ENCODE results near the gene DIP2B.
"Not testable (repeated sequence)": the region's sequence is repeated elsewhere in the genome, so short reads cannot be mapped to it uniquely, and the experiment has no call there.

The DIP2B gene

GRCh38 chr12:50679612-50680011 is 174.8 kb downstream of the DIP2B start:
- Histone ChIP-seq H2AFZ (ENCODE audit: low read depth, low read length) (no peak overlapping the region), H3K27ac (ENCODE audit: low read length) (no peak overlapping the region), H3K4me3 (ENCODE audit: low read length) (no peak overlapping the region), H3K9ac (ENCODE audit: low read length) (no peak overlapping the region), H3K79me2 (ENCODE audit: low read length) (no peaks in the 10 kb centered on the region), H4K20me1 (ENCODE audit: insufficient read depth, low read length) (no peaks in the 10 kb centered on the region), H3K4me1 (ENCODE audit: low read length) (no peaks in the 10 kb centered on the region), H3K9me3 (ENCODE audit: insufficient read depth, low read length) (no peaks in the 10 kb centered on the region), H3K36me3 (replicated peaks; ENCODE audit: low read depth, low read length) (peaks cover 6% of the 10 kb centered on the region), H3K4me2 (ENCODE audit: low read length) (no peak overlapping the region), H3K27me3 (ENCODE audit: low read depth, low read length) (no peaks in the 10 kb centered on the region)
- TF ChIP-seq, protein P1, sequence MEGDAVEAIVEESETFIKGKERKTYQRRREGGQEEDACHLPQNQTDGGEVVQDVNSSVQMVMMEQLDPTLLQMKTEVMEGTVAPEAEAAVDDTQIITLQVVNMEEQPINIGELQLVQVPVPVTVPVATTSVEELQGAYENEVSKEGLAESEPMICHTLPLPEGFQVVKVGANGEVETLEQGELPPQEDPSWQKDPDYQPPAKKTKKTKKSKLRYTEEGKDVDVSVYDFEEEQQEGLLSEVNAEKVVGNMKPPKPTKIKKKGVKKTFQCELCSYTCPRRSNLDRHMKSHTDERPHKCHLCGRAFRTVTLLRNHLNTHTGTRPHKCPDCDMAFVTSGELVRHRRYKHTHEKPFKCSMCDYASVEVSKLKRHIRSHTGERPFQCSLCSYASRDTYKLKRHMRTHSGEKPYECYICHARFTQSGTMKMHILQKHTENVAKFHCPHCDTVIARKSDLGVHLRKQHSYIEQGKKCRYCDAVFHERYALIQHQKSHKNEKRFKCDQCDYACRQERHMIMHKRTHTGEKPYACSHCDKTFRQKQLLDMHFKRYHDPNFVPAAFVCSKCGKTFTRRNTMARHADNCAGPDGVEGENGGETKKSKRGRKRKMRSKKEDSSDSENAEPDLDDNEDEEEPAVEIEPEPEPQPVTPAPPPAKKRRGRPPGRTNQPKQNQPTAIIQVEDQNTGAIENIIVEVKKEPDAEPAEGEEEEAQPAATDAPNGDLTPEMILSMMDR (IDR thresholded peaks at IDR 0.05; ENCODE audit: low read depth, low read length), result no peak
- TF ChIP-seq EZH2phosphoT487 (IDR thresholded peaks at IDR 0.05; ENCODE audit: low read depth), result no peak

DNA sequence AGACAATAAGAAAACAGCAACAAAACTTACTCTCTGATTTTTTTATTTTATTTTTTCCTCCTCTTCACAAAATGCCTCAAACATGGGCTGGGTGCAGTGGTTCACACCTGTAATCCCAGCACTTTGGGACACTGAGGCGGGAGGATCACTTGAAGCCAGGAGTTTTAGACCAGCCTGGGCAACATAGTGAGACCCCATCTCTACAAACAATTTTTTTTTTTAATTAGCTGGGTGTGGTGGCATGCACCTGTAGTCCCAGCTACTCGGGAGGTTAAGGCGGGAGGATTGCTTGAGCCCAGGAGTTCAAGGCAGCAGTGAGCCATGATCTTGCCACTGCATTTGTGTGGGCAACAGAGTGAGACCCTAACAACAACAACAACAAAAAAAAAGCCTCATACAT is 176.3 kb downstream of the DIP2B start:
- not testable (repeated sequence) for H3K9me3 ChIP-seq (ENCODE audit: insufficient read depth, low read length); H3K27me3 ChIP-seq (ENCODE audit: low read depth, low read length); H4K20me1 ChIP-seq (ENCODE audit: insufficient read depth, low read length); H2AFZ ChIP-seq (ENCODE audit: low read depth, low read length); H3K4me1 ChIP-seq (ENCODE audit: low read length); H3K4me3 ChIP-seq (ENCODE audit: low read length); H3K79me2 ChIP-seq (ENCODE audit: low read length); H3K36me3 ChIP-seq (replicated peaks; ENCODE audit: low read depth, low read length); H3K27ac ChIP-seq (ENCODE audit: low read length); H3K9ac ChIP-seq (ENCODE audit: low read length); H3K4me2 ChIP-seq (ENCODE audit: low read length)

DNA sequence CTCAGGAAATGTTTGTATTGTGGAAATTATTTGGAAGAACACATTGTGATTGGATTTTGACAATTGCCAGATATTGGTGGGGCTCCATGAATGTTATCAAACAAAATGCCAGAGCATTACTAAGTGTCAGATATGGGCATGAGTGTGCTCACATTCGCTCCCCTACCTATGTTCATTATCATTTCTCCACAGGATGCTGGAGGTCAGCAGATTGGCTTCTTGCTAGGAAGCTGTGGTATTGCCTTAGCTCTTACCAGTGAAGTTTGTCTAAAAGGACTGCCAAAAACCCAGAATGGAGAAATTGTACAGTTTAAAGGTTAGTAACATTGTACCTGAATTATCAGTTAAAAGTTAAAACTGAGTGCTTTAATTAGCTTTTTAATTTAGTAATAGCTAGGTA is 180.9 kb downstream of the DIP2B start:
- no peaks in the 10 kb centered on the region for H3K79me2 ChIP-seq (ENCODE audit: low read length)
- no peaks in the 10 kb centered on the region for H3K9me3 ChIP-seq (ENCODE audit: insufficient read depth, low read length)
- no peak overlapping the region for H3K4me3 ChIP-seq (ENCODE audit: low read length)
- H3K9ac ChIP-seq (ENCODE audit: low read length), result no peak overlapping the region
- H2AFZ ChIP-seq (ENCODE audit: low read depth, low read length), result no peak overlapping the region
- TF ChIP-seq, protein P1 (IDR thresholded peaks at IDR 0.05; ENCODE audit: low read depth, low read length), result no peak
- TF ChIP-seq EZH2phosphoT487 (IDR thresholded peaks at IDR 0.05; ENCODE audit: low read depth), result no peak
- no peaks in the 10 kb centered on the region for H3K4me1 ChIP-seq (ENCODE audit: low read length)
- H4K20me1 ChIP-seq (ENCODE audit: insufficient read depth, low read length), result no peaks in the 10 kb centered on the region
- H3K27me3 ChIP-seq (ENCODE audit: low read depth, low read length), result no peaks in the 10 kb centered on the region
- no peak overlapping the region for H3K4me2 ChIP-seq (ENCODE audit: low read length)
- H3K36me3 ChIP-seq (replicated peaks; ENCODE audit: low read depth, low read length), result no peaks in the 10 kb centered on the region
- H3K27ac ChIP-seq (ENCODE audit: low read length), result no peak overlapping the region

DNA sequence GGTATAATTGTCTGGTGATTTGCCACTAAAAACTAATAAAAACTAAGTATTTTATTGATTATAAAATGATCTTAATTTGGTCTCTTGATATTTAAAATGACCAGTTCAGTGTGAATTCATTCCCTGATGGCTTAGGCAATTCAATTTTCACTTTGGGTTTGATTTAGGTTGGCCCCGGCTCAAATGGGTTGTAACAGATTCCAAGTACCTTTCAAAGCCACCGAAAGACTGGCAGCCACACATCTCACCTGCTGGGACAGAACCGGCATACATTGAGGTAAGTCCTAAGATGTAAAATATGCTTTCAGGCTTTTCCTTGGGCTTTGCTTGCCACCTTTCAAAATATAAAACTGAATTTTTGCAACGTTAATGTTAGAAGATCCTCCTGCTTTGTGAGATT is 181.6 kb downstream of the DIP2B start:
- no peak overlapping the region for H3K4me2 ChIP-seq (ENCODE audit: low read length)
- H3K36me3 ChIP-seq (replicated peaks; ENCODE audit: low read depth, low read length), result no peaks in the 10 kb centered on the region
- no peaks in the 10 kb centered on the region for H3K4me1 ChIP-seq (ENCODE audit: low read length)
- H4K20me1 ChIP-seq (ENCODE audit: insufficient read depth, low read length), result no peaks in the 10 kb centered on the region
- no peaks in the 10 kb centered on the region for H3K9me3 ChIP-seq (ENCODE audit: insufficient read depth, low read length)
- H2AFZ ChIP-seq (ENCODE audit: low read depth, low read length), result no peak overlapping the region
- H3K4me3 ChIP-seq (ENCODE audit: low read length), result no peak overlapping the region
- no peaks in the 10 kb centered on the region for H3K79me2 ChIP-seq (ENCODE audit: low read length)
- H3K27me3 ChIP-seq (ENCODE audit: low read depth, low read length), result no peaks in the 10 kb centered on the region
- no peak for TF ChIP-seq EZH2phosphoT487 (IDR thresholded peaks at IDR 0.05; ENCODE audit: low read depth)
- TF ChIP-seq, protein P1 (IDR thresholded peaks at IDR 0.05; ENCODE audit: low read depth, low read length), result no peak
- no peak overlapping the region for H3K27ac ChIP-seq (ENCODE audit: low read length)
- H3K9ac ChIP-seq (ENCODE audit: low read length), result no peak overlapping the region

- H2AFZ ChIP-seq (ENCODE audit: low read depth, low read length), result no peak overlapping the region
- no peak overlapping the region for H3K9ac ChIP-seq (ENCODE audit: low read length)
- no peak for TF ChIP-seq EZH2phosphoT487 (IDR thresholded peaks at IDR 0.05; ENCODE audit: low read depth)
- TF ChIP-seq, protein P1 (IDR thresholded peaks at IDR 0.05; ENCODE audit: low read depth, low read length), result no peak
- H3K27me3 ChIP-seq (ENCODE audit: low read depth, low read length), result no peaks in the 10 kb centered on the region
- no peaks in the 10 kb centered on the region for H4K20me1 ChIP-seq (ENCODE audit: insufficient read depth, low read length)
- H3K9me3 ChIP-seq (ENCODE audit: insufficient read depth, low read length), result no peaks in the 10 kb centered on the region
- H3K4me1 ChIP-seq (ENCODE audit: low read length), result no peaks in the 10 kb centered on the region
- no peaks in the 10 kb centered on the region for H3K79me2 ChIP-seq (ENCODE audit: low read length)
- H3K4me3 ChIP-seq (ENCODE audit: low read length), result no peak overlapping the region
- no peaks in the 10 kb centered on the region for H3K36me3 ChIP-seq (replicated peaks; ENCODE audit: low read depth, low read length)
- H3K27ac ChIP-seq (ENCODE audit: low read length), result no peak overlapping the region
- no peak overlapping the region for H3K4me2 ChIP-seq (ENCODE audit: low read length)
Measured at GRCh38 chr12:50686976-50687375, 182.2 kb downstream of the DIP2B start.

Measured in OCI-LY3 (cell line).